ENCODE results near the gene ERFL.

Gene ERFL

GRCh38 chr19:41912899-41913537, 15.2 kb downstream of the ERFL start:
- DNase-seq: no peak

- DNase-seq: no peak
Measured at GRCh38 chr19:41911889-41912731, 16.1 kb downstream of the ERFL start.

DNA sequence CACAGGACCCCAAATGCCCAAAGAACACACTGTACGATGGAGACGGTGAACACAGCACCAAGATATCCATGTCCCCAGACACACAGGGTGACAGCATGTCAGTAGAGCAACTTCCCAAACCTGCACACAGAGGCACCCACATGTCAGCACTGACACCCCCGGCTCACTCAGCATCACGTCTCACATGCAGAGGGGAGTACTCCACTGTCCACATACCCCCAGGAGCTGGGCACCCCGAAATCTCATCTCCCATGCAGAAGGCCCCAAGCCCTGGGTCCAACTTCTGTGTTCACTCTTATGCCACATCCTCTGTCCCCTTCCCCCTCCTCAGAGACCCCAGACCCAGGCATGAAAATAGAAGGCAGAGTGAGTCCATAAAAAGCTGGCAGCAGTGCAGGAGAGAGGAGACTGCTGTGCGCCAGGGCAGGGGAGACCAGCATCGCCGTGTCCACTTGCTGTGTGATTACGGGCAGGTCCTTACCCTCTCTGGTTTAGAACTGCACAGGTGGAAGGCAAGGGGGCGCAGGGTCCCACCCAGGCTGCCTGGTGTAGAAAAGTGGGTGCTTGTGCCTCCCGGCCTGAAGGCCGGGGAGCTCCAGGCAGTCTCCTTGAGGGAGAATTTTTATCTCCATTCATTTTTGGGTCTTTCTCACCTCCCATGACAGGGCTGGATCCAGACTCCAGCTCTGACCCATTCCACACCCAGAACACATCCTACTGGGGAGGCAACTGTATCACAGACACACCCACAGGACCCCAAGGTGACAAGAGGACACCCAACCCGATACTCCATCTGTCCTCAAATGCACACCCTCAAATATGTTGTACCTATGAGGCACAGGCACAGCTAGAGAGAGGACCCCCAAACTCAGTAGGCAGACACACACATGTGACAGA, 17.0 kb downstream of the ERFL start:
- no peak for DNase-seq

- DNase-seq: no peak
Measured at GRCh38 chr19:41910240-41910991, 17.8 kb downstream of the ERFL start.

DNA sequence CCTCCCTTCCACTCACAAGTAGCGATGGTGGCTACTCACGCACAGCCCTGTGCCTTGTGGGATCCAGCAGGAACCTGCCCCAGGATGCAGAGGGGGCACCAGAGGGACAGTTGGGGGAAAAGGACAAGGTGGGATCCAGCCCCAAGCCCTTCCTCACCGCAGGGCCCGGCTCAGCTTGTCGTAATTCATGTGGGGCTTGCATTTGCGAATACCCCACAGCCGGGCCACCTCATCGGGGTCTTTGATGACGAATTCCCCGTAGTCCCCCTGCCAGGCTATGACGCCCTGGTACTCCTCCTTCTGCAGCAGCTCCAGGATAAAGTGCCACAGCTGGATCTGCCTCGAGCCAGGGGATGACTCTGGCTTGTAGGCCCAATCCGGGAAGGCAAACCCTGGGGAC, 18.5 kb downstream of the ERFL start:
- DNase-seq: no peak

- DNase-seq: no peak
Measured at GRCh38 chr19:41908724-41909464, 19.4 kb downstream of the ERFL start.

GRCh38 chr19:41907994-41908615, 20.1 kb downstream of the ERFL start:
- DNase-seq: no peak

DNA sequence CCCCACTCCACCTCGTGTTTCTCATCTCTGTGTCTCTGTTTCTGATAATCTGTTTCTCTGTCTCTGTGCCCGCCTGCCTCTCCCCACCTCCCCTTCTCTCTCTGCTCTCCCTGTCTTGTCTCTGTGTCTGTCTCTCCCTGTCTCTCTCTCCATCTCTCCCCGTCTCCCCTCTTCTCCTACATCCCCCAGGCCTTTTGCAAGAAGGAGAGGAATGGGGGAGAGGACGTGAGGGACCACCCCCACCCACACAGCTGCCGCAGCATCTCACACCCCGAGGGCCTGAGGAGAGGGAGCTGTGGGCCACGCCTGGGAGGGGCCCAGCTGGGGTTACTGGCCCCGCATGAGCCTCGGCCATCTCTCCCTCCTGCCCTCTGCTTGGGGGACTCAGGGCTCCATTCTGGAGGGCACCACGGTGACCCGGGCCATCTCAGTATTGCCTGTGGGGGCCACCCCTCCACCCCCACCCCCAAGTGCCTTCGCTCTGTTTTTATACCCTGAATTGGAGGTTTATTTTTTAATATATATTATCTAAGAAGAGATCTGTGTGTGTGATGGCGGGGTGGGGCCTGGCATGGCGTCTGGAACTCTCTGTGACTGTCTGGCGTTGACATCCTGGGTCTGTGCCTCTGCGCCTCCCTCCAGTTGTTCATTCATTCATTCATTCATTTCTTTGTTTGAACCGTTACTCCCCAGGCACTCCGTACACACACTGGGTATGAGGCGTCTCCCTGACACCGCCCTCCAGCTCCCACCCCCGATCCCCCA, 21.2 kb downstream of the ERFL start:
- no peak for DNase-seq

GRCh38 chr19:41906271-41906670, 22.0 kb downstream of the ERFL start:
- no peak for DNase-seq

DNA sequence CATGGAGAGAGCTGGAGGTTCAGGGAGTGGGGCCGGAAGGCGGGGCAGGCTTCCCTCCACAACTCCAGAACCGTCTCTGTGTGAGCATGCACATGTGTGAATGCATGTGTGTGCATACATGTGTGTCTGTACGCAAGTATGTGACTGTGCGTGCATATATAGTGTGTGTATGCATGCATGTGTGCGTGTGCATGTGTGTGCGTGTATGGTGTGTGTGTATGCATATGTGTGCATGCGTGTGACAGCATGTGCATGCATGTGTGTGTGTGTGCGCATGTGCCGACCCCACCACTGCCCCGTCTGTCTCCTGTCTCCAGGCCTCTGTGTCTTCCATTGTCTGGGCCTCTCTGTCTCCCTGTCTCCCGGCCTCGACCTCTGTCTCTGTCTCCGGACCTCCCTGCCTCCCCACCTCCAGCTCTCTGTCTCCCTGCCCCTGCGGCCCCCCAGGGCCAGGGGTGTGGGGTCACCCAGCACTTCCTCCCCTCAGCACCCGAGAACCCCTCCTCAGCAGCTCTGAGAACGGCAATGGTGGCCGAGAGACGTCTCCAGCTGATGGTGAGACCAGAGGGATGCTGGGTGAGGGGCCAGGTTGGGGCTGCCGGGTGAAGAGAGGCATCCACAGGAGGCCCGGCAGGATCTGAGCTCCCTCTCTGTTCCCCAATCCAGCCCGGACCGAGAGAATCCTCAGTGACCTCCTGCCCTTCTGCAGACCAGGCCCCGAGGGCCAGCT, 22.8 kb downstream of the ERFL start:
- DNase-seq: no peak

GRCh38 chr19:41904118-41904870, 24.0 kb downstream of the ERFL start:
- DNase-seq: no peak

DNA sequence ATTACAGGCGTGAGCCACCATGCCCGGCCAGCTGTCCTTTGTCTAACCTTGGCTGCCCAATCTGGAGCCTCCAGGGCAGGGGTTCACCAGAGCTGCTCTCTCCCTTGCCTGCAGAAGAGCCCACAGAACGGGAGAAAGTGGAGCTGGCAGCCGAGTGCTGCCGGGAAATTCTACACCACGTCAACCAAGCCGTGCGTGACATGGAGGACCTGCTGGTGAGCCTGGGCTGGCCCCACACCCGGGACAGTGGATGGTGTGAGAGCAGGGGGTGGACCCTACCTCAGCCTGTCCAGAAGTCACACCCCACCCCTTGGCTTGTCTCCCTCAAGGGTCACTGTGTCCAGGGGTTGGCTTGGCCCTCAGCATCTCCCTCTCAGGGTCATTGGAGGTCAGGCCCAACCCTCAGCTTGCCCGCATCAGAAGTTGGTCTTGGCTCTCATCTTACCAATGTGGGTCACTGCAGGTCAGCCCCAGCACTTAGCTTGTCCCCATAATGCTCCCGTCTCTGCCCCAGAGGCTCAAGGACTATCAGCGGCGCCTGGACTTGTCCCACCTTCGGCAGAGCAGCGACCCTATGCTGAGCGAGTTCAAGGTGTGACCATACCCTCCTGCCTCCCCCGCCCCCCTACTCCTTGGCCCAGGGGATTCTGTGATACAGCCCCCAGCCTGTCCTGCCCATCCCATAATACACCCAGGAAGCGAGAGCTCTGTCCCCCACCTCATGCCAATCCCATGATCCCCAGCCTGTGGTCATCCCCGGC, 24.9 kb downstream of the ERFL start:
- no peak for DNase-seq

GRCh38 chr19:41902594-41902993, 25.7 kb downstream of the ERFL start:
- DNase-seq: no peak

DNA sequence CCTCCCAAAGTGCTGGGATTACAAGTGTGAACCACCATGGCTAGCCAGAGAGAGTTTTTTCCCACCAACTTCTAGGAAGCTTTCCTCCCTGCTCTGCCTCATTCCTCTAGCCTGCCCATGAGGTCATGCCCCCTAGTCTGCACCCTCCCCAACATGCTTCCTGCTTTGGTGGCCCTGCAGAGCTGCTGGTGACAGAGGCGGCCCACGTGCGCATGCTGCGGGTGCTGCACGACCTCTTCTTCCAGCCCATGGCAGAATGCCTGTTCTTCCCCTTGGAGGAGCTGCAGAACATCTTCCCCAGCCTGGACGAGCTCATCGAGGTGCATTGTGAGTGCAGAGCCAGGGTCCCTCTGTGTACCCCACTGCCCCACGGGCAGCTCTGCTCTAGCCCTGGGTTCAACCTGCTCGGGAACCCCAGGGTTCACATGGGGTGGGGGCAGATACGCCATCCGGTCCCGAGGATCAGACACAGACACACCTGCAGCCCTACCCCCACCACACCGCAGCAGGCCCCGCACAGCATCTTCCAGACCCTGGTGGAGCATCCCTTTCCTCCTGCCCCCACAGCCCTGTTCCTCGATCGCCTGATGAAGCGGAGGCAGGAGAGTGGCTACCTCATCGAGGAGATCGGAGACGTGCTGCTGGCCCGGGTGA, 26.4 kb downstream of the ERFL start:
- no peak for DNase-seq

DNA sequence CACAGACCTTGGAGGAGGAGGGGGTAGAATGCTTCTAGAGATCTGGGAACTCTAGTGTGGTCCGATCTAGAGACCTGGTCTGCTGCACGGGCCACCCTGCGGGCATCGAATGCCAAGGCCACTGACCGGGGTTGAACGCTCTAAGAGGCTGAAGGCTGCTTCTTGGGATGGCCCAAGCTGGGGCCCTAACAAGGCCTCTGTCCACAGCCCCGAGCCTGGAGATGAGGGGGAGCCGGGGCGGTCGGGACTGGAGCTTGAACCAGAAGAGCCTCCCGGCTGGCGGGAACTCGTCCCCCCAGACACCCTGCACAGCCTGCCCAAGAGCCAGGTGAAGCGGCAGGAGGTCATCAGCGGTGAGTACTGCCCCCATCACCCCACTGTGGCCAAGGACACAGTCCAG, 30.0 kb downstream of the ERFL start:
- DNase-seq: no peak

DNA sequence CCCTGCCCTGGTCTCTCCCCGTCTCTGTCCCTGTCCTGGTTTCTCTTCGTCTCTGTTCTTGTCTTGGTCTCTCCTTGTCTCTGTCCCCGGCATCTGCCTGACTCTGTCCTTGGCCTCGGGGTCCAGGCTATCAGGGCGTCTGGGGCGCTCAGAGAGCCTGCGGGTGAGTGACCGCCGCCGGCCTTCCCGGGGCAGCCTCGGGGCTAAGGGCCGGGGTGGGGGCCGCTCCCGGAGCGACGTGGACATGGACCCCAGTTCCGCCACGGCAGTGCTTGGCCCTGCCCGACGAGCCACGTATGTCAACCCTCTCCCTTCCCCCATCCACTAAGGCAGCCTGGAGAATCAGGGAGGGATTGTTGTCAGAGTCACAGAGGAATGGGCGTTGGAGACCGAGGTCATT, 30.4 kb downstream of the ERFL start:
- no peak for DNase-seq

- DNase-seq: no peak
Measured at GRCh38 chr19:41897181-41897580, 31.1 kb downstream of the ERFL start.

GRCh38 chr19:41896581-41896942, 31.7 kb downstream of the ERFL start:
- DNase-seq: no peak
